PC-3 (cell line): ENCODE measurements around the gene TP63. TPM values are rescaled to one million over a fixed set of nuclear protein-coding genes. Genes with fewer than 3 reads are reported as not detected.

Experiments
- ATAC-seq: fragments of 200-7000 bp; cut with Tn5 transposase; 2 replicates; pipeline ENCODE4 v1.9.1; 2020; ENCODE audit warnings: mild to moderate bottlenecking, moderate library complexity
- BruUV-seq: library from RNA; stranded (reverse); fragments of 400-500 nt; replicated peaks from 2 replicates; lab custom pipeline; 2021; lab: Mats Ljungman, UMichigan
- CTCF ChIA-PET: fragments of 300-600 bp; sonication (Branson Sonifier 250); formaldehyde crosslinking; loops from one replicate; lab custom pipeline; 2022; ENCODE audit warnings: antibody characterized with exemption; lab: Charles Lee
- POLR2A ChIA-PET: fragments of 300-600 bp; sonication (Branson Sonifier 250); formaldehyde crosslinking; loops from one replicate; lab custom pipeline; 2022; ENCODE audit warnings: antibody characterized with exemption; ENCODE audit not compliant: unreplicated experiment; lab: Charles Lee
- DNase-seq: peaks from one replicate; pipeline ENCODE4 v3.0.0-alpha.2; 2015
- H2AFZ ChIP-seq: fragments of 300-600 bp; sonication (generic); 2 replicates; pipeline ENCODE4 v1.6.0; 2016; ENCODE audit warnings: antibody characterized with exemption, low read length
- H3F3A ChIP-seq: fragments of 300-600 bp; sonication (generic); one replicate; pipeline ENCODE4 v1.6.0; 2017; ENCODE audit warnings: antibody characterized with exemption, low read length, control low read depth, mild to moderate bottlenecking; ENCODE audit not compliant: unreplicated experiment
- H3K27ac ChIP-seq: fragments of 300-600 bp; sonication (generic); 2 replicates; pipeline ENCODE4 v1.5.1; 2016; ENCODE audit warnings: mild to moderate bottlenecking, low read length
- H3K27me3 ChIP-seq: fragments of 300-600 bp; sonication (generic); 2 replicates; pipeline ENCODE4 v1.6.1; 2016; ENCODE audit warnings: low read length, mixed read lengths
- H3K36me3 ChIP-seq: fragments of 300-600 bp; sonication (generic); 2 replicates; pipeline ENCODE4 v1.6.1; 2016; ENCODE audit warnings: low read depth, mixed run types, low read length, mixed read lengths
- H3K4me1 ChIP-seq: fragments of 300-600 bp; sonication (generic); 2 replicates; pipeline ENCODE4 v1.5.1; 2016; ENCODE audit warnings: low read length; ENCODE audit not compliant: insufficient read depth
- H3K4me2 ChIP-seq: fragments of 300-600 bp; sonication (generic); 2 replicates; pipeline ENCODE4 v1.6.0; 2016; ENCODE audit warnings: low read length
- H3K4me3 ChIP-seq: fragments of 300-600 bp; sonication (generic); 2 replicates; pipeline ENCODE4 v1.5.1; 2016; ENCODE audit warnings: mild to moderate bottlenecking, low read length, mixed read lengths
- H3K79me2 ChIP-seq: fragments of 300-600 bp; sonication (generic); 2 replicates; pipeline ENCODE4 v1.6.1; 2017; ENCODE audit warnings: low read length, mixed read lengths
- H3K9ac ChIP-seq: fragments of 300-600 bp; sonication (generic); 2 replicates; pipeline ENCODE4 v1.6.0; 2016; ENCODE audit warnings: mild to moderate bottlenecking, low read length
- H3K9me2 ChIP-seq: fragments of 300-600 bp; sonication (generic); replicated peaks from 2 replicates; pipeline ENCODE4 v1.6.1; 2016; ENCODE audit warnings: mixed run types, low read length, mixed read lengths
- H3K9me3 ChIP-seq: fragments of 300-600 bp; sonication (generic); 2 replicates; pipeline ENCODE4 v1.6.1; 2016; ENCODE audit warnings: low read length, mixed read lengths
- H4K20me1 ChIP-seq: fragments of 300-600 bp; sonication (generic); 2 replicates; pipeline ENCODE4 v1.6.1; 2016; ENCODE audit warnings: low read length, mixed read lengths
- EZH2 ChIP-seq: fragments of 300-600 bp; sonication (generic); IDR thresholded peaks from one replicate; pipeline ENCODE4 v1.6.1; 2017; ENCODE audit warnings: antibody characterized with exemption, mild to moderate bottlenecking, low read length; ENCODE audit not compliant: unreplicated experiment
- EZH2phosphoT487 ChIP-seq: fragments of 300-600 bp; sonication (generic); IDR thresholded peaks from 2 replicates; pipeline ENCODE4 v1.6.1; 2018; ENCODE audit warnings: mild to moderate bottlenecking, antibody characterized with exemption, low read length, borderline replicate concordance
- intact Hi-C: fragments of 100-400 bp; cut with micrococcal nuclease; formaldehyde crosslinking; loops from 2 replicates; pipeline ENCODE4 v1.9.0; 2023
- total RNA-seq: library from RNA; depleted of rRNA; stranded (reverse); fragments of >200 nt; gene quantifications from 2 replicates; pipeline ENCODE4 v1.2.3, GENCODE V29; 2014
- TF ChIP-seq, protein P1 (sequence below): fragments of 300-600 bp; sonication (generic); conservative IDR thresholded peaks from 2 replicates; pipeline ENCODE4 v1.5.1; 2017; ENCODE audit warnings: antibody characterized with exemption, low read depth, mild to moderate bottlenecking, low read length

Gene TP63
- total RNA-seq, 1 experiment from 2014 or later: 0.29 TPM

DNA sequence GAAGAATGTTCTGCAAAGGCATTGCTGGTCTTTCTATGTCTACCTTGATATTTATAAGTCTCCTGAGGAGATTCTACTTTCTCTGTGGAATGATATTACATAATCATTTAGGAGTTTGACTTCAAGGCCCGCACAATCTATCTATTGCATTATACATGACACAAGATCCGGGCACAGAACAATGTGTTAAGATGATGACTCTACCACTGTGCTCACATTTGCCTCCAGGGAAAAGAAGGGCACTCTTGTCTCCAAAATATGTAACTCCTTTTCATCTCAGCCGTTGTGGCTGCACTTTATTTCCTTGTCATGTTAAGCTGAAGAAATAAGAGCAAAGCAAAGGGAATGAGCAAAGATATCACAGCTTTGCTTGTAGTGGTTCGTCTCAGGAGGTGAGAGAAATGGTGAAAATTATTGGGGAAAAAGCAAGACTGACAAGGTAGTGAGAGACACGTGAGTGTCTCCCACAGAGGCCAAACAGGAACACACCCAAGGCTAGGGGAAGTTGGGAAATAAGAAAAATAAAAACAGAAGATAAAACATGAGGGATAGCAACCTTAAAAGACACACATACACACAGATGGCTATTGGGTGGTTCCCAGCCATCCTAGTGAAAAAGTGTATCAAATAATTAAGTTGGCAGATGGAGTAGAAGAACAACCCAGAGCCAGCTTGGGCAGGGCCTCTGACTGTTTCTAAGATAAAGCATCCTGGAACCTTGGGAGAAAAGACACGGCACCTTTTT lies 305.2 kb downstream of the TP63 start:
- Histone ChIP-seq H3K4me1 (peaks cover 34% of the 10 kb centered on the region), H3K9me3 (no peaks in the 10 kb centered on the region), H3K9me2 (no peaks in the 10 kb centered on the region), H3F3A (no peaks in the 10 kb centered on the region), H3K27me3 (no peaks in the 10 kb centered on the region), H4K20me1 (no peaks in the 10 kb centered on the region), H3K4me2 (peak overlapping the region; percentile 45), H3K36me3 (no peaks in the 10 kb centered on the region), H3K9ac (peak overlapping the region; percentile 32), H3K27ac (peak overlapping the region; percentile 83), H3K4me3 (no peak overlapping the region), H2AFZ (no peak overlapping the region), H3K79me2 (no peaks in the 10 kb centered on the region)
- ATAC-seq (no peak), DNase-seq (peak; percentile 52)
- ChIA-PET POLR2A (no interaction called here), CTCF (no interaction called here)
- intact Hi-C loops: loop anchor here (2.0 to 5.0 kb wide), 2 partner anchors 539 to 612 kb away; no protein-coding TSS in a partner anchor
- no TSS peak for BruUV-seq
- no peak for TF ChIP-seq EZH2
- TF ChIP-seq, protein P1, sequence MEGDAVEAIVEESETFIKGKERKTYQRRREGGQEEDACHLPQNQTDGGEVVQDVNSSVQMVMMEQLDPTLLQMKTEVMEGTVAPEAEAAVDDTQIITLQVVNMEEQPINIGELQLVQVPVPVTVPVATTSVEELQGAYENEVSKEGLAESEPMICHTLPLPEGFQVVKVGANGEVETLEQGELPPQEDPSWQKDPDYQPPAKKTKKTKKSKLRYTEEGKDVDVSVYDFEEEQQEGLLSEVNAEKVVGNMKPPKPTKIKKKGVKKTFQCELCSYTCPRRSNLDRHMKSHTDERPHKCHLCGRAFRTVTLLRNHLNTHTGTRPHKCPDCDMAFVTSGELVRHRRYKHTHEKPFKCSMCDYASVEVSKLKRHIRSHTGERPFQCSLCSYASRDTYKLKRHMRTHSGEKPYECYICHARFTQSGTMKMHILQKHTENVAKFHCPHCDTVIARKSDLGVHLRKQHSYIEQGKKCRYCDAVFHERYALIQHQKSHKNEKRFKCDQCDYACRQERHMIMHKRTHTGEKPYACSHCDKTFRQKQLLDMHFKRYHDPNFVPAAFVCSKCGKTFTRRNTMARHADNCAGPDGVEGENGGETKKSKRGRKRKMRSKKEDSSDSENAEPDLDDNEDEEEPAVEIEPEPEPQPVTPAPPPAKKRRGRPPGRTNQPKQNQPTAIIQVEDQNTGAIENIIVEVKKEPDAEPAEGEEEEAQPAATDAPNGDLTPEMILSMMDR: no peak
- TF ChIP-seq EZH2phosphoT487: no peak

DNA sequence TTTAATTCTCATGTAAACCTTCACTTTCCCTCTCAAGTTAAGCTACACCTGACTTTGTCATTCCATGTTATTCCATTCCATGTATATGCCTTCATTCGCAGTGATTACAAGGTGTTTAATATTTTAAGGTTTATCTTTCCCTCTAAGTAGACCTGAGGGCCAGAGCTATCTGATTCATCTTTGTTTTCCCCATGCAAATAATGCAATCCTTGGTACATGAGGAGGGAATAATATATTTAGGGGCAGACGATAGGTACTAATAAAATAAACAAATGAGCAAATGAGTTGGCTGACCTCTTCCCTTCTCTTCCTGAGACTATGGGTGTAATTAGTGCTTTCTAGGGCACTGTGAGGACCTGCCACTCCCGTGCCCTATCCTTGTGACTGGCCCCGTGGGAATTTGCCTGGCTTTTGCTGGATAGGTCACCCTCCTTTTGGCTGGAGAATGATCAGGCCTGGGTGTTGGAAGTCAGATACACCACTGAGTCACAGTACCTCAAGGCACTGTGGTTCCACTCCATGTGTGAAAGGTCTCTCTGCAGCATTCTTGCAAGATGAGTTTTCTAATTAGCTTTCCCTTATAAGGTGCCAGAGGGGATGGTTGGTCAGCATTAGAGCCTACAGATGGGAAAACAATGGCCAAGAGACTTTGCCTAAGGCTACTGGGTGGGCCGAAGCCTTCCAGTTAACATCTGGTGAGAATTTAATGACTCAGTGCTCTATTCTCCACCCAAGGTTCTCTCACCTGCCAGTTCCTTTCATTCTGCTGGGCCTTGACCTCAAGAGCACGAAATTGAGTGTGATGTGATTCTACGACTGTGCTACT lies 306.3 kb downstream of the TP63 start:
- no peaks in the 10 kb centered on the region for H3K27me3 ChIP-seq
- ChIA-PET CTCF (interaction anchor here (0.6 kb wide), 1 partner anchor 47 kb away, joined by 3 read pairs; no protein-coding TSS in a partner anchor), POLR2A (interaction anchor here (0.6 kb wide), 1 partner anchor 226 kb away, joined by 8 read pairs; no protein-coding TSS in a partner anchor)
- H3K4me2 ChIP-seq: peak overlapping the region; percentile 53
- no peaks in the 10 kb centered on the region for H3K9me2 ChIP-seq
- BruUV-seq: no TSS peak
- ATAC-seq: peak; percentile 88
- no peaks in the 10 kb centered on the region for H3F3A ChIP-seq
- H3K27ac ChIP-seq: peak overlapping the region; percentile 83
- no peaks in the 10 kb centered on the region for H3K36me3 ChIP-seq
- peaks cover 41% of the 10 kb centered on the region for H3K4me1 ChIP-seq
- no peak overlapping the region for H3K4me3 ChIP-seq
- intact Hi-C loops: loop anchor here (1.0 to 5.0 kb wide), 9 partner anchors 23 to 613 kb away; no protein-coding TSS in a partner anchor
- H4K20me1 ChIP-seq: no peaks in the 10 kb centered on the region
- DNase-seq: peak; percentile 99
- TF ChIP-seq EZH2phosphoT487: no peak
- TF ChIP-seq, protein P1: no peak
- no peak for TF ChIP-seq EZH2
- no peaks in the 10 kb centered on the region for H3K9me3 ChIP-seq
- peak overlapping the region; percentile 32 for H3K9ac ChIP-seq
- H3K79me2 ChIP-seq: no peaks in the 10 kb centered on the region
- no peak overlapping the region for H2AFZ ChIP-seq
